Lower leg skin (tissue), 4 donors: Measurements from ENCODE around the gene TRIO. TPM values are rescaled to one million over a fixed set of nuclear protein-coding genes. Genes with fewer than 3 reads are reported as not detected.

Experiments used
- DNase-seq, 2 donors: peaks; one replicate each; pipeline ENCODE4 v3.0.0-alpha.2; 2019; ENCODE audit warnings: low spot score in 2 of 2
- H3K4me3 ChIP-seq: fragments of 200-600 bp; sonication (generic); 2 replicates; pipeline ENCODE4 v1.5.1; 2017; ENCODE audit warnings: mild to moderate bottlenecking, low read depth; ENCODE audit not compliant: poor library complexity, severe bottlenecking
- CTCF ChIP-seq, 3 donors: fragments of 450-650 bp; IDR thresholded peaks; one replicate each; pipeline ENCODE4 v1.5.1; 2016; ENCODE audit warnings: antibody characterized with exemption in 3 of 3, mild to moderate bottlenecking in 3 of 3, moderate library complexity in 2 of 3
- POLR2A ChIP-seq, 2 donors: fragments of 450-650 bp; IDR thresholded peaks; one replicate each; pipeline ENCODE4 v1.6.1; 2016 to 2017; ENCODE audit warnings: antibody characterized with exemption in 2 of 2, mild to moderate bottlenecking in 1 of 2, moderate library complexity in 1 of 2
- WGBS, 2 donors: methylation state at CpG; one replicate each; pipeline ENCODE4 v1.1.5; 2018; 5-methylcytosine and 5-hydroxymethylcytosine counted together
- intact Hi-C: fragments of 100-400 bp; cut with DNase I; formaldehyde crosslinking; loops from one replicate; pipeline ENCODE4 v1.15.0; 2023; ENCODE audit warnings: low total_unique reads
- total RNA-seq, 4 donors: library from RNA; depleted of rRNA; stranded (reverse); fragments of >200 nt; gene quantifications; one replicate each; pipeline ENCODE4 v1.1.0, GENCODE V29; 2016

The TRIO gene
- total RNA-seq, 4 donors from 2014 or later: 47.8 to 101 (median 64.5) TPM

GRCh38 chr5:14410394-14411201, 267.5 kb downstream of the TRIO start:
- no peak for DNase-seq
- no peak overlapping the region for H3K4me3 ChIP-seq
- TF ChIP-seq POLR2A (IDR thresholded peaks at IDR 0.05) (no peak), CTCF (IDR thresholded peaks at IDR 0.05) (no peak)
- intact Hi-C loops: no loop called here
- WGBS, 2 donors: 50 to 63% methylated on average over 18 of the region's 18 CpGs

GRCh38 chr5:14411216-14411615, 268.1 kb downstream of the TRIO start:
- intact Hi-C loops: no loop called here
- WGBS, 2 donors: 81 to 89% methylated on average over 6 of the region's 6 CpGs
- DNase-seq: no peak
- TF ChIP-seq CTCF (IDR thresholded peaks at IDR 0.05): no peak
- no peak overlapping the region for H3K4me3 ChIP-seq

- intact Hi-C loops: no loop called here
- no peak overlapping the region for H3K4me3 ChIP-seq
- no peak for DNase-seq
- TF ChIP-seq POLR2A (IDR thresholded peaks at IDR 0.05) (no peak), CTCF (IDR thresholded peaks at IDR 0.05) (no peak)
- WGBS, 2 donors: 92 to 95% methylated on average over 7 of the region's 7 CpGs
Measured at GRCh38 chr5:14413331-14413750, 270.2 kb downstream of the TRIO start.

- TF ChIP-seq CTCF (IDR thresholded peaks at IDR 0.05): no peak
- TF ChIP-seq POLR2A (IDR thresholded peaks at IDR 0.05): no peak
- intact Hi-C loops: no loop called here
- no peak overlapping the region for H3K4me3 ChIP-seq
- 88 to 90% methylated on average over 11 of the region's 11 CpGs for WGBS, 2 donors
- DNase-seq: no peak
Measured at GRCh38 chr5:14414007-14414406, 270.9 kb downstream of the TRIO start.

GRCh38 chr5:14414656-14415023, 271.5 kb downstream of the TRIO start:
- no peak for DNase-seq
- intact Hi-C loops: no loop called here
- TF ChIP-seq POLR2A (IDR thresholded peaks at IDR 0.05) (no peak), CTCF (IDR thresholded peaks at IDR 0.05) (no peak)
- 89 to 95% methylated on average over 7 of the region's 7 CpGs for WGBS, 2 donors
- H3K4me3 ChIP-seq: no peak overlapping the region
